HG03103 (cell line): ENCODE data around the gene NDUFB4.
"Not testable (repeated sequence)": the region's sequence is repeated elsewhere in the genome, so short reads cannot be mapped to it uniquely, and the experiment has no call there.

ENCODE experiments used
- ATAC-seq: cut with Tn5 transposase; IDR thresholded peaks from one replicate; pipeline ENCODE4 v1.9.1; 2021; ENCODE audit warnings: low read depth; ENCODE audit not compliant: unreplicated experiment

The NDUFB4 gene

GRCh38 chr3:120569222-120570057, 26.7 kb upstream of the NDUFB4 start:
- no peak for ATAC-seq

GRCh38 chr3:120572027-120572426, 24.1 kb upstream of the NDUFB4 start:
- ATAC-seq, result no peak

- no peak for ATAC-seq
Observed at GRCh38 chr3:120587332-120587975, 8.7 kb upstream of the NDUFB4 start.

GRCh38 chr3:120595788-120596115, 384 bp upstream of the NDUFB4 start:
- no peak for ATAC-seq

GRCh38 chr3:120596853-120597223, 702 bp downstream of the NDUFB4 start:
- no peak for ATAC-seq

- peak; percentile 34 for ATAC-seq
Observed at GRCh38 chr3:120597445-120598049, 1.4 kb downstream of the NDUFB4 start.

GRCh38 chr3:120599211-120599610, 3.1 kb downstream of the NDUFB4 start:
- no peak for ATAC-seq

- no peak for ATAC-seq
Observed at GRCh38 chr3:120601554-120601953, 5.4 kb downstream of the NDUFB4 start.

GRCh38 chr3:120602682-120603081, 6.5 kb downstream of the NDUFB4 start:
- ATAC-seq, result no peak

- no peak for ATAC-seq
Observed at GRCh38 chr3:120604382-120604781, 8.2 kb downstream of the NDUFB4 start.

- no peak for ATAC-seq
Observed at GRCh38 chr3:120604784-120605183, 8.6 kb downstream of the NDUFB4 start.

GRCh38 chr3:120608506-120608905, 12.4 kb downstream of the NDUFB4 start:
- ATAC-seq, result no peak

GRCh38 chr3:120614765-120615164, 18.6 kb downstream of the NDUFB4 start:
- ATAC-seq, result no peak

- no peak for ATAC-seq
Observed at GRCh38 chr3:120615847-120616609, 19.9 kb downstream of the NDUFB4 start.

- not testable (repeated sequence) for ATAC-seq
Observed at GRCh38 chr3:120616745-120617144, 20.6 kb downstream of the NDUFB4 start.

- no peak for ATAC-seq
Observed at GRCh38 chr3:120622457-120622856, 26.3 kb downstream of the NDUFB4 start.

GRCh38 chr3:120622870-120623726, 27.0 kb downstream of the NDUFB4 start:
- ATAC-seq, result no peak

- ATAC-seq, result no peak
Observed at GRCh38 chr3:120623727-120624093, 27.6 kb downstream of the NDUFB4 start.

GRCh38 chr3:120625159-120625586, 29.0 kb downstream of the NDUFB4 start:
- ATAC-seq, result no peak

- ATAC-seq, result no peak
Observed at GRCh38 chr3:120634539-120634938, 38.4 kb downstream of the NDUFB4 start.
